ENCODE results near the gene TBKBP1.

Gene TBKBP1

GRCh38 chr17:47686276-47686635, 7.7 kb upstream of the TBKBP1 start:
- no peak for TF ChIP-seq CTCF (IDR thresholded peaks at IDR 0.05; ENCODE audit: control insufficient read depth, insufficient read depth, low read depth, low read length, missing control alignments)
- H3K4me3 ChIP-seq (ENCODE audit: control insufficient read depth, low read depth, low read length), result no peak overlapping the region
- no peak for DNase-seq (ENCODE audit: low read depth)

GRCh38 chr17:47686664-47687327, 7.2 kb upstream of the TBKBP1 start:
- no peak for DNase-seq (ENCODE audit: low read depth)
- no peak for TF ChIP-seq CTCF (IDR thresholded peaks at IDR 0.05; ENCODE audit: control insufficient read depth, insufficient read depth, low read depth, low read length, missing control alignments)
- no peak overlapping the region for H3K4me3 ChIP-seq (ENCODE audit: control insufficient read depth, low read depth, low read length)

GRCh38 chr17:47687328-47687690, 6.7 kb upstream of the TBKBP1 start:
- no peak overlapping the region for H3K4me3 ChIP-seq (ENCODE audit: control insufficient read depth, low read depth, low read length)
- TF ChIP-seq CTCF (IDR thresholded peaks at IDR 0.05; ENCODE audit: control insufficient read depth, insufficient read depth, low read depth, low read length, missing control alignments), result no peak
- no peak for DNase-seq (ENCODE audit: low read depth)

- no peak for DNase-seq (ENCODE audit: low read depth)
- no peak for TF ChIP-seq CTCF (IDR thresholded peaks at IDR 0.05; ENCODE audit: control insufficient read depth, insufficient read depth, low read depth, low read length, missing control alignments)
- no peak overlapping the region for H3K4me3 ChIP-seq (ENCODE audit: control insufficient read depth, low read depth, low read length)
Measured at GRCh38 chr17:47687748-47688147, 6.2 kb upstream of the TBKBP1 start.

GRCh38 chr17:47690121-47690520, 3.8 kb upstream of the TBKBP1 start:
- H3K4me3 ChIP-seq (ENCODE audit: control insufficient read depth, low read depth, low read length), result no peak overlapping the region
- DNase-seq (ENCODE audit: low read depth), result no peak
- no peak for TF ChIP-seq CTCF (IDR thresholded peaks at IDR 0.05; ENCODE audit: control insufficient read depth, insufficient read depth, low read depth, low read length, missing control alignments)

- no peak for TF ChIP-seq CTCF (IDR thresholded peaks at IDR 0.05; ENCODE audit: control insufficient read depth, insufficient read depth, low read depth, low read length, missing control alignments)
- no peak overlapping the region for H3K4me3 ChIP-seq (ENCODE audit: control insufficient read depth, low read depth, low read length)
- DNase-seq (ENCODE audit: low read depth), result no peak
Measured at GRCh38 chr17:47692137-47692894, 1.6 kb upstream of the TBKBP1 start.
